NCI-H2081 (cell line): ENCODE measurements around the gene SHANK2.

Experiments
- DNase-seq, 2 experiments: peaks; one replicate each; lab custom pipeline; 2025; lab: John Stamatoyannopoulos, UW

Gene SHANK2

GRCh38 chr11:71269603-71270511, 17.5 kb upstream of the SHANK2 start:
- DNase-seq, result no peak

- no peak for DNase-seq
Measured at GRCh38 chr11:71268706-71269321, 16.4 kb upstream of the SHANK2 start.

GRCh38 chr11:71267807-71268421, 15.5 kb upstream of the SHANK2 start:
- no peak for DNase-seq

- DNase-seq, result no peak
Measured at GRCh38 chr11:71266114-71266833, 13.9 kb upstream of the SHANK2 start.

GRCh38 chr11:71265559-71266092, 13.2 kb upstream of the SHANK2 start:
- DNase-seq, result no peak

GRCh38 chr11:71263386-71263785, 11.0 kb upstream of the SHANK2 start:
- no peak for DNase-seq

GRCh38 chr11:71255800-71256479, 3.6 kb upstream of the SHANK2 start:
- no peak for DNase-seq

- no peak for DNase-seq
Measured at GRCh38 chr11:71255323-71255722, 2.9 kb upstream of the SHANK2 start.

- no peak for DNase-seq
Measured at GRCh38 chr11:71253794-71254193, 1.4 kb upstream of the SHANK2 start.

- no peak for DNase-seq
Measured at GRCh38 chr11:71252770-71253730, 673 bp upstream of the SHANK2 start.

- no peak for DNase-seq
Measured at GRCh38 chr11:71251761-71252268, 562 bp downstream of the SHANK2 start.

GRCh38 chr11:71251151-71251721, 1.1 kb downstream of the SHANK2 start:
- DNase-seq, result no peak

- DNase-seq, result no peak
Measured at GRCh38 chr11:71250523-71251150, 1.7 kb downstream of the SHANK2 start.

GRCh38 chr11:71249301-71249700, 3.1 kb downstream of the SHANK2 start:
- no peak for DNase-seq

GRCh38 chr11:71248656-71249055, 3.7 kb downstream of the SHANK2 start:
- DNase-seq, result no peak

GRCh38 chr11:71248251-71248570, 4.2 kb downstream of the SHANK2 start:
- DNase-seq, result no peak

GRCh38 chr11:71247551-71248250, 4.7 kb downstream of the SHANK2 start:
- no peak for DNase-seq

- DNase-seq, result no peak
Measured at GRCh38 chr11:71246559-71246958, 5.8 kb downstream of the SHANK2 start.
